A673 (cell line): ENCODE measurements around the gene OR5C1. TPM values are rescaled to one million over a fixed set of nuclear protein-coding genes. Genes with fewer than 3 reads are reported as not detected.

Experiments used
- BruUV-seq: library from RNA; stranded (reverse); fragments of 400-500 nt; replicated peaks from 2 replicates; lab custom pipeline; 2021; lab: Mats Ljungman, UMichigan
- CTCF ChIA-PET: fragments of 300-600 bp; sonication (Branson Sonifier 250); formaldehyde crosslinking; loops from one replicate; lab custom pipeline; 2022; ENCODE audit warnings: antibody characterized with exemption; lab: Charles Lee
- POLR2A ChIA-PET: fragments of 300-600 bp; sonication (Branson Sonifier 250); formaldehyde crosslinking; loops from one replicate; lab custom pipeline; 2022; ENCODE audit warnings: antibody characterized with exemption; ENCODE audit not compliant: low non-redundant PET; lab: Charles Lee
- DNase-seq: peaks from one replicate; pipeline ENCODE4 v3.0.0-alpha.2; 2015; ENCODE audit warnings: low spot score
- H3K27ac ChIP-seq: fragments of 200-600 bp; sonication (generic); 2 replicates; pipeline ENCODE4 v1.5.1; 2016; ENCODE audit warnings: mixed run types, low read depth, mild to moderate bottlenecking, mixed read lengths, antibody characterized with exemption, low read length; ENCODE audit not compliant: poor library complexity, severe bottlenecking
- H3K27me3 ChIP-seq: fragments of 200-600 bp; sonication (generic); replicated peaks from 2 replicates; pipeline ENCODE4 v1.6.1; 2017; ENCODE audit warnings: mixed run types, low read depth, mild to moderate bottlenecking, mixed read lengths, antibody characterized with exemption, low read length; ENCODE audit not compliant: insufficient read depth, poor library complexity
- H3K36me3 ChIP-seq: fragments of 200-600 bp; sonication (generic); 2 replicates; pipeline ENCODE4 v1.6.1; 2016; ENCODE audit warnings: mixed run types, mild to moderate bottlenecking, mixed read lengths, antibody characterized with exemption, low read length; ENCODE audit not compliant: insufficient read depth, poor library complexity, severe bottlenecking
- H3K4me1 ChIP-seq: fragments of 200-600 bp; sonication (generic); 2 replicates; pipeline ENCODE4 v1.6.1; 2017; ENCODE audit warnings: mixed run types, mild to moderate bottlenecking, mixed read lengths, antibody characterized with exemption, low read length; ENCODE audit not compliant: insufficient read depth, poor library complexity, severe bottlenecking
- H3K4me3 ChIP-seq: fragments of 200-600 bp; sonication (generic); 2 replicates; pipeline ENCODE4 v1.5.1; 2016; ENCODE audit warnings: low read depth, mixed run types, mild to moderate bottlenecking, mixed read lengths, low read length; ENCODE audit not compliant: poor library complexity, severe bottlenecking
- H3K9me3 ChIP-seq: fragments of 200-600 bp; sonication (generic); 2 replicates; pipeline ENCODE4 v1.6.1; 2016; ENCODE audit warnings: mixed run types, low read depth, mild to moderate bottlenecking, mixed read lengths, antibody characterized with exemption, low read length; ENCODE audit not compliant: poor library complexity, severe bottlenecking
- EZH2 ChIP-seq: fragments of 200-600 bp; sonication (generic); IDR thresholded peaks from 2 replicates; pipeline ENCODE4 v1.6.1; 2017; ENCODE audit warnings: borderline replicate concordance, low read depth, mild to moderate bottlenecking, mixed read lengths, antibody characterized with exemption, low read length; ENCODE audit not compliant: poor library complexity, severe bottlenecking
- intact Hi-C: fragments of 100-400 bp; cut with micrococcal nuclease; formaldehyde crosslinking; loops from one replicate; pipeline ENCODE4 v1.10.0; 2022; ENCODE audit not compliant: unreplicated experiment
- total RNA-seq: library from RNA; stranded (reverse); gene quantifications from 2 replicates; pipeline ENCODE4 v1.2.3, GENCODE V29; 2021
- TF ChIP-seq, protein P1 (sequence below): fragments of 300-800, 200-600 bp; sonication (generic); conservative IDR thresholded peaks from 2 replicates; pipeline ENCODE4 v1.5.1; 2017; ENCODE audit warnings: low read depth, mild to moderate bottlenecking, antibody characterized with exemption, low read length, moderate library complexity, mixed read lengths

The OR5C1 gene
- total RNA-seq, 1 experiment from 2014 or later, result not detected

DNA sequence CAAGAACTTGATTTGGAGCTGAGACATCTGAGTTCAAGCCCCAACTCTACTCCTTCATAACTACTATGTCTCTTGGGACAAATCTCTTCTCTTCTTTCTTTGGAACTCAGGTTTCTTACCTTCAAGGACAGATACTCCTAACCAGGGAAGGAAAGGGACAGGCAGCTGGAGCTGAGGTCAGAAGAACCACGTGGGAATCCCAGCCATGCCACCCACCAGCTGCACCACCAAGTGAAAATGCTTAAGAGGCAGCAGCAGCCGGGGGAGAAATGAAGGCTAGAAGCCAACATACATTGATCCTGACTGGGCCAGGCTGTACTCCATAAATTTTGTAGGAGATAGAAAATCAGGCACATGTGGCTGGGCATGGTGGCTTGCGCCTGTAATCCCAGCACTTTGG is 9.6 kb upstream of the OR5C1 start:
- no peak overlapping the region for H3K27ac ChIP-seq
- POLR2A ChIA-PET, result no interaction called here
- TF ChIP-seq EZH2, result no peak
- TF ChIP-seq, protein P1, sequence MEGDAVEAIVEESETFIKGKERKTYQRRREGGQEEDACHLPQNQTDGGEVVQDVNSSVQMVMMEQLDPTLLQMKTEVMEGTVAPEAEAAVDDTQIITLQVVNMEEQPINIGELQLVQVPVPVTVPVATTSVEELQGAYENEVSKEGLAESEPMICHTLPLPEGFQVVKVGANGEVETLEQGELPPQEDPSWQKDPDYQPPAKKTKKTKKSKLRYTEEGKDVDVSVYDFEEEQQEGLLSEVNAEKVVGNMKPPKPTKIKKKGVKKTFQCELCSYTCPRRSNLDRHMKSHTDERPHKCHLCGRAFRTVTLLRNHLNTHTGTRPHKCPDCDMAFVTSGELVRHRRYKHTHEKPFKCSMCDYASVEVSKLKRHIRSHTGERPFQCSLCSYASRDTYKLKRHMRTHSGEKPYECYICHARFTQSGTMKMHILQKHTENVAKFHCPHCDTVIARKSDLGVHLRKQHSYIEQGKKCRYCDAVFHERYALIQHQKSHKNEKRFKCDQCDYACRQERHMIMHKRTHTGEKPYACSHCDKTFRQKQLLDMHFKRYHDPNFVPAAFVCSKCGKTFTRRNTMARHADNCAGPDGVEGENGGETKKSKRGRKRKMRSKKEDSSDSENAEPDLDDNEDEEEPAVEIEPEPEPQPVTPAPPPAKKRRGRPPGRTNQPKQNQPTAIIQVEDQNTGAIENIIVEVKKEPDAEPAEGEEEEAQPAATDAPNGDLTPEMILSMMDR, result no peak

DNA sequence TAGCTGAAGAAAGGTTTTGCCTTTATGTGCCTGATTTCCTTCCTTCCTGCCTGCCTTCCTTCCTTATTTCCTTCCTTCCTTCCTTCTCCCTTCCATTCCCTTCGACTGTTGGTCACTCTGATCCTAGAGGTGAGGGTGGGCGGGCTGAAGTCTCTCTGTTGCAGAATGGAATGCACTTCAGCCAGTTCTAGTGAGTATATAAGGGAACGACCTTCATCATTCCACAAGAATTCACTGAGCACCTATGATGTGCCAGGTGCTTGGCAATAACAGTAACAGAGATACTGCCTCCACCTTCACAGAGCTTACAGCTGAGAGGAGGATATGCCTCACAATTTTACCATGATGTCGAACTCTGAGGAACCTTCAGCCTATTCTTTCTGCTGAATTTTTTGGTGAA is 8.7 kb upstream of the OR5C1 start:
- no peak for TF ChIP-seq EZH2
- TF ChIP-seq, protein P1, result no peak

More for the DNA sequence above, 9.6 kb upstream of the OR5C1 start:
- Histone ChIP-seq H3K36me3 (no peaks in the 10 kb centered on the region), H3K27me3 (no peaks in the 10 kb centered on the region), H3K4me3 (no peak overlapping the region), H3K9me3 (no peaks in the 10 kb centered on the region), H3K4me1 (no peaks in the 10 kb centered on the region)
- no TSS peak for BruUV-seq
- no peak for DNase-seq
- intact Hi-C loops, result no loop called here
- CTCF ChIA-PET, result no interaction called here

DNA sequence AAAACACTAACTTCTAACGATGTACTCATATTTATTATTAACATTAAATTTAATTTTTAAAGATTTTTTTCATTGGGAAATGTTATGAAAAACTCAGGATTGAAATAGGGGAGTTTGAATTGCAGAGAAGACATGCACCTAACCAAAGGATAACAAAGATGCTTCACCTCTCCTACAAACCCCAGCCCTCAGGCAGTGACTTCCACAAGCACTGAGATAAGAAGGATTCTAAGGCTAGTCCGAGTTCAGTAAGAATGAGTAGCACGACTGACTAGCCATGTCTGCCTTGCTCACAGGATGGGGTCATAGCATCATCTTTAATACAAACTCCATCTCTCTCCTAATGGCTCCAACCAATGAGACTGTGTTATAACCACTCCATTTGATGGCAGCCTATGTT is 7.1 kb upstream of the OR5C1 start:
- BruUV-seq, result no TSS peak
- CTCF ChIA-PET, result no interaction called here
- DNase-seq, result no peak
- no peaks in the 10 kb centered on the region for H3K9me3 ChIP-seq
- intact Hi-C loops, result no loop called here
- no peaks in the 10 kb centered on the region for H3K4me1 ChIP-seq
- TF ChIP-seq EZH2, result no peak
- TF ChIP-seq, protein P1, result no peak
- no peaks in the 10 kb centered on the region for H3K36me3 ChIP-seq
- POLR2A ChIA-PET, result no interaction called here
- no peaks in the 10 kb centered on the region for H3K27me3 ChIP-seq
- H3K27ac ChIP-seq, result no peak overlapping the region
- no peak overlapping the region for H3K4me3 ChIP-seq

More for the DNA sequence above, 8.7 kb upstream of the OR5C1 start:
- no TSS peak for BruUV-seq
- POLR2A ChIA-PET, result no interaction called here
- no peak for DNase-seq
- H3K27ac ChIP-seq, result no peak overlapping the region
- no peaks in the 10 kb centered on the region for H3K36me3 ChIP-seq
- intact Hi-C loops, result no loop called here
- H3K4me1 ChIP-seq, result no peaks in the 10 kb centered on the region
- H3K9me3 ChIP-seq, result no peaks in the 10 kb centered on the region
- no peaks in the 10 kb centered on the region for H3K27me3 ChIP-seq
- CTCF ChIA-PET, result no interaction called here
- no peak overlapping the region for H3K4me3 ChIP-seq
